GM12892 (cell line): ENCODE data around the gene FAM53A.

ENCODE experiments used
- POLR2A ChIP-seq: IDR thresholded peaks from 2 replicates; pipeline ENCODE4 v1.6.1; 2011; ENCODE audit warnings: low read depth, low read length, control low read depth
- POLR2AphosphoS5 ChIP-seq: IDR thresholded peaks from 2 replicates; pipeline ENCODE4 v1.6.1; 2011; ENCODE audit warnings: low read depth, low read length, control low read depth

GRCh38 chr4:1684506-1685234 is 557 bp upstream of the FAM53A start:
- TF ChIP-seq POLR2AphosphoS5 (no peak), POLR2A (peak; percentile 25; the same call in 1 of the 2 replicates)
